ENCODE results near the gene CCNJL. TPM values are rescaled to one million over a fixed set of nuclear protein-coding genes. Genes with fewer than 3 reads are reported as not detected.

CCNJL gene
- total RNA-seq, 1 donor from 2014 or later = 16.6 TPM

GRCh38 chr5:160352308-160352707 lies 39.9 kb upstream of the CCNJL start:
- no peaks in the 10 kb centered on the region for H3K36me3 ChIP-seq
- TF ChIP-seq, protein P1, sequence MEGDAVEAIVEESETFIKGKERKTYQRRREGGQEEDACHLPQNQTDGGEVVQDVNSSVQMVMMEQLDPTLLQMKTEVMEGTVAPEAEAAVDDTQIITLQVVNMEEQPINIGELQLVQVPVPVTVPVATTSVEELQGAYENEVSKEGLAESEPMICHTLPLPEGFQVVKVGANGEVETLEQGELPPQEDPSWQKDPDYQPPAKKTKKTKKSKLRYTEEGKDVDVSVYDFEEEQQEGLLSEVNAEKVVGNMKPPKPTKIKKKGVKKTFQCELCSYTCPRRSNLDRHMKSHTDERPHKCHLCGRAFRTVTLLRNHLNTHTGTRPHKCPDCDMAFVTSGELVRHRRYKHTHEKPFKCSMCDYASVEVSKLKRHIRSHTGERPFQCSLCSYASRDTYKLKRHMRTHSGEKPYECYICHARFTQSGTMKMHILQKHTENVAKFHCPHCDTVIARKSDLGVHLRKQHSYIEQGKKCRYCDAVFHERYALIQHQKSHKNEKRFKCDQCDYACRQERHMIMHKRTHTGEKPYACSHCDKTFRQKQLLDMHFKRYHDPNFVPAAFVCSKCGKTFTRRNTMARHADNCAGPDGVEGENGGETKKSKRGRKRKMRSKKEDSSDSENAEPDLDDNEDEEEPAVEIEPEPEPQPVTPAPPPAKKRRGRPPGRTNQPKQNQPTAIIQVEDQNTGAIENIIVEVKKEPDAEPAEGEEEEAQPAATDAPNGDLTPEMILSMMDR (IDR thresholded peaks at IDR 0.05) = no peak
- no peaks in the 10 kb centered on the region for H3K9me3 ChIP-seq
- no peaks in the 10 kb centered on the region for H3K27me3 ChIP-seq
- H3K4me3 ChIP-seq = no peak overlapping the region
- intact Hi-C loops (cut with DNase I) = no loop called here
- H3K4me1 ChIP-seq = no peaks in the 10 kb centered on the region
- DNase-seq (no peak), ATAC-seq (no peak)
- H3K27ac ChIP-seq = no peak overlapping the region

DNA sequence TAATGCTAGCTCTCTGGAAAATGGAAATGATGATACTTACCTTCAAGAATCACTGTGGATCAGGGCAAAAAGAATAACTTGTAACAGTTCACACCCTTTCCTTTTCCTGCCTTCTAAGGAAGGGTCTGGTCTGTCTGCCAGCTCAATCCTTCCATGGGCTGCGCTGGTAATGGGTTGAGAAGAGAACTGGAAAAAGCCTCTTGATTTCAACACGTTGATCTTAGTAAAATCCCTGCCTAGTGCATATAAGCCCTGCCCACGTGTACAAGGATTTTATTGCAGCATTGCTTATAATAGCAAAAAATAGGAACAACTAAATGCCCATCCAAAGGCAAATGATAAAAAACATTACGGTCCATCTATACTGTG lies 37.6 kb upstream of the CCNJL start:
- Histone ChIP-seq H3K27ac (no peak overlapping the region), H3K9me3 (no peaks in the 10 kb centered on the region), H3K4me3 (no peak overlapping the region), H3K27me3 (no peaks in the 10 kb centered on the region), H3K36me3 (no peaks in the 10 kb centered on the region), H3K4me1 (peaks cover 4% of the 10 kb centered on the region)
- intact Hi-C loops (cut with DNase I) = no loop called here
- ATAC-seq (no peak), DNase-seq (no peak)
- TF ChIP-seq, protein P1 (IDR thresholded peaks at IDR 0.05) = no peak

- Histone ChIP-seq H3K9me3 (no peaks in the 10 kb centered on the region), H3K36me3 (no peaks in the 10 kb centered on the region), H3K4me3 (no peak overlapping the region), H3K4me1 (peaks cover 4% of the 10 kb centered on the region), H3K27me3 (no peaks in the 10 kb centered on the region), H3K27ac (no peak overlapping the region)
- ATAC-seq (no peak), DNase-seq (no peak)
- intact Hi-C loops (cut with DNase I) = no loop called here
- TF ChIP-seq, protein P1 (IDR thresholded peaks at IDR 0.05) = no peak
Observed at GRCh38 chr5:160349249-160349934, 37.0 kb upstream of the CCNJL start.

DNA sequence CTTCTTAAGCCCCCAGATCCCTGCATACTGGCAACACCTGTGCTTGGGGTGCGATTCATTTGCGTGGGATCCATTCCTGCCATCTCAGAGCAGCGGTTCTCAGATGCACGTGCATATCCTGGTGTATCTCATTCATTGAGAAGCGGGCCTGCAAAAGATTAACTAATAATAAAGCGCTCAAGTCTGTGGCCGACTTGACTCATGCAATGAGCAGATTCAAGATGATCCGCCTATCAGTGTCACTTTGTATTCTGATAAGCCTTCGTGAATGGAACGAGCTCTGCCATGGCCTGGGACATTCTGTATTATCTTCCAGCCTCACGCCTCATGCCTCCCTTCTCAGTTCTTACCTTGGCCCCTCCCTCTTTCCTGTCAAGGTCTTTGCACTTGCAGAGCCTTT lies 35.7 kb upstream of the CCNJL start:
- Histone ChIP-seq H3K4me1 (peaks cover 4% of the 10 kb centered on the region), H3K4me3 (no peak overlapping the region), H3K9me3 (no peaks in the 10 kb centered on the region), H3K36me3 (no peaks in the 10 kb centered on the region), H3K27me3 (no peaks in the 10 kb centered on the region), H3K27ac (no peak overlapping the region)
- intact Hi-C loops (cut with DNase I) = no loop called here
- ATAC-seq (no peak), DNase-seq (no peak)
- TF ChIP-seq, protein P1 (IDR thresholded peaks at IDR 0.05) = no peak

DNA sequence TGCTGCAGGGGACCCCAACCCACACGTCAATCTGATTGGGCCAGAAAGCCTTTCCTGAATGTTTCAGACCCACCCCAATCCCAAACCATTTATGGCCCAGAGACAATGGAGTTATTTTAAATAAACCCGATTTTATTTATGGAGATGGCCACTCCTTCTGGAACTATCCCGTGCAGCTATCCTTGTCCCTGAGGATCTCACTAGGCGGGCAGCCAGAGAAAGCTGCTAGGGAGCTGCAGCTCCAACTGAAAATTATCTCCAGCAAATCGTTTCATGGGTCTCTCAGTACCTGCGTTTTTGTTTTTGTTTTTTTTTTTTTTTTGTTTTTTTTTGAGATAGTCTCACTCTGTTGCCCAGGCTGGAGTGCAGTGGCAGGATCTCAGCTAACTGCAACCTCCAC lies 35.1 kb upstream of the CCNJL start:
- intact Hi-C loops (cut with DNase I) = no loop called here
- Histone ChIP-seq H3K9me3 (no peaks in the 10 kb centered on the region), H3K27me3 (no peaks in the 10 kb centered on the region), H3K4me1 (peaks cover 4% of the 10 kb centered on the region), H3K27ac (no peak overlapping the region), H3K4me3 (no peak overlapping the region), H3K36me3 (no peaks in the 10 kb centered on the region)
- TF ChIP-seq, protein P1 (IDR thresholded peaks at IDR 0.05) = no peak
- DNase-seq (no peak), ATAC-seq (no peak)
